ENCODE data around the gene CASP8AP2. TPM values are rescaled to one million over a fixed set of nuclear protein-coding genes. Genes with fewer than 3 reads are reported as not detected.
"Not testable (repeated sequence)": the region's sequence is repeated elsewhere in the genome, so short reads cannot be mapped to it uniquely, and the experiment has no call there.

CASP8AP2 gene
- total and polyA plus RNA-seq, 9 donors: 10.3 to 17.4 (median 13.9) TPM

- no peak for DNase-seq
- no peaks in the 10 kb centered on the region for H3K9me3 ChIP-seq (replicated peaks; ENCODE audit: control insufficient read depth, low read depth, low read length)
- no peak overlapping the region for H3K27ac ChIP-seq (ENCODE audit: low read length)
- no peaks in the 10 kb centered on the region for H3K27me3 ChIP-seq (ENCODE audit: control insufficient read depth, insufficient read depth, low read length)
- H3K4me1 ChIP-seq (ENCODE audit: control insufficient read depth, insufficient read depth, low read length): peaks cover 4% of the 10 kb centered on the region
- H3K36me3 ChIP-seq (ENCODE audit: control insufficient read depth, insufficient read depth, low read length): peaks cover 14% of the 10 kb centered on the region
- no peak overlapping the region for H3K4me3 ChIP-seq (ENCODE audit: low read length)
- no CpG with 5 or more reads among the region's 2 CpGs for WGBS (ENCODE audit: insufficient coverage)
Measured at GRCh38 chr6:89842228-89842627, 12.5 kb downstream of the CASP8AP2 start.

- peaks cover 12% of the 10 kb centered on the region for H3K36me3 ChIP-seq (ENCODE audit: control insufficient read depth, insufficient read depth, low read length)
- peaks cover 4% of the 10 kb centered on the region for H3K4me1 ChIP-seq (ENCODE audit: control insufficient read depth, insufficient read depth, low read length)
- H3K27me3 ChIP-seq (ENCODE audit: control insufficient read depth, insufficient read depth, low read length): no peaks in the 10 kb centered on the region
- H3K4me3 ChIP-seq (ENCODE audit: low read length): no peak overlapping the region
- H3K9me3 ChIP-seq (replicated peaks; ENCODE audit: control insufficient read depth, low read depth, low read length): no peaks in the 10 kb centered on the region
- peak; percentile 12 for DNase-seq
- H3K27ac ChIP-seq (ENCODE audit: low read length): no peak overlapping the region
- WGBS (ENCODE audit: insufficient coverage): no CpG with 5 or more reads among the region's 3 CpGs
Measured at GRCh38 chr6:89843070-89843469, 13.4 kb downstream of the CASP8AP2 start.

GRCh38 chr6:89847513-89847912 lies 17.8 kb downstream of the CASP8AP2 start:
- not testable (repeated sequence) for DNase-seq; H3K4me1 ChIP-seq (ENCODE audit: control insufficient read depth, insufficient read depth, low read length); H3K36me3 ChIP-seq (ENCODE audit: control insufficient read depth, insufficient read depth, low read length); H3K4me3 ChIP-seq (ENCODE audit: low read length); H3K27ac ChIP-seq (ENCODE audit: low read length); H3K9me3 ChIP-seq (replicated peaks; ENCODE audit: control insufficient read depth, low read depth, low read length); H3K27me3 ChIP-seq (ENCODE audit: control insufficient read depth, insufficient read depth, low read length)
- 100% methylated on average over 2 of the region's 5 CpGs for WGBS (ENCODE audit: insufficient coverage)

GRCh38 chr6:89853068-89853467 lies 23.4 kb downstream of the CASP8AP2 start:
- H3K4me1 ChIP-seq (ENCODE audit: control insufficient read depth, insufficient read depth, low read length): no peaks in the 10 kb centered on the region
- H3K4me3 ChIP-seq (ENCODE audit: low read length): no peak overlapping the region
- no peaks in the 10 kb centered on the region for H3K27me3 ChIP-seq (ENCODE audit: control insufficient read depth, insufficient read depth, low read length)
- no peak for DNase-seq
- H3K36me3 ChIP-seq (ENCODE audit: control insufficient read depth, insufficient read depth, low read length): peaks cover 23% of the 10 kb centered on the region
- WGBS (ENCODE audit: insufficient coverage): no CpG with 5 or more reads among the region's 1 CpG
- no peak overlapping the region for H3K27ac ChIP-seq (ENCODE audit: low read length)
- H3K9me3 ChIP-seq (replicated peaks; ENCODE audit: control insufficient read depth, low read depth, low read length): no peaks in the 10 kb centered on the region

GRCh38 chr6:89858041-89858440 lies 28.4 kb downstream of the CASP8AP2 start:
- H3K27me3 ChIP-seq (ENCODE audit: control insufficient read depth, insufficient read depth, low read length): no peaks in the 10 kb centered on the region
- no peaks in the 10 kb centered on the region for H3K9me3 ChIP-seq (replicated peaks; ENCODE audit: control insufficient read depth, low read depth, low read length)
- no CpG with 5 or more reads among the region's 1 CpG for WGBS (ENCODE audit: insufficient coverage)
- H3K4me1 ChIP-seq (ENCODE audit: control insufficient read depth, insufficient read depth, low read length): no peaks in the 10 kb centered on the region
- peaks cover 38% of the 10 kb centered on the region for H3K36me3 ChIP-seq (ENCODE audit: control insufficient read depth, insufficient read depth, low read length)
- H3K27ac ChIP-seq (ENCODE audit: low read length): no peak overlapping the region
- no peak overlapping the region for H3K4me3 ChIP-seq (ENCODE audit: low read length)
- DNase-seq: no peak

- no peak for DNase-seq
- Histone ChIP-seq H3K4me1 (ENCODE audit: control insufficient read depth, insufficient read depth, low read length) (no peaks in the 10 kb centered on the region), H3K4me3 (ENCODE audit: low read length) (no peak overlapping the region), H3K27me3 (ENCODE audit: control insufficient read depth, insufficient read depth, low read length) (no peaks in the 10 kb centered on the region), H3K36me3 (ENCODE audit: control insufficient read depth, insufficient read depth, low read length) (peaks cover 39% of the 10 kb centered on the region), H3K27ac (ENCODE audit: low read length) (no peak overlapping the region), H3K9me3 (replicated peaks; ENCODE audit: control insufficient read depth, low read depth, low read length) (peaks cover 3% of the 10 kb centered on the region)
- WGBS (ENCODE audit: insufficient coverage): 83% methylated on average over 1 of the region's 4 CpGs
Measured at GRCh38 chr6:89859744-89860143, 30.1 kb downstream of the CASP8AP2 start.

GRCh38 chr6:89862273-89862672 lies 32.6 kb downstream of the CASP8AP2 start:
- peaks cover 44% of the 10 kb centered on the region for H3K36me3 ChIP-seq (ENCODE audit: control insufficient read depth, insufficient read depth, low read length)
- H3K9me3 ChIP-seq (replicated peaks; ENCODE audit: control insufficient read depth, low read depth, low read length): peaks cover 3% of the 10 kb centered on the region
- no peak overlapping the region for H3K27ac ChIP-seq (ENCODE audit: low read length)
- H3K4me1 ChIP-seq (ENCODE audit: control insufficient read depth, insufficient read depth, low read length): no peaks in the 10 kb centered on the region
- no peak for DNase-seq
- no peaks in the 10 kb centered on the region for H3K27me3 ChIP-seq (ENCODE audit: control insufficient read depth, insufficient read depth, low read length)
- H3K4me3 ChIP-seq (ENCODE audit: low read length): no peak overlapping the region
- 100% methylated on average over 3 of the region's 5 CpGs for WGBS (ENCODE audit: insufficient coverage)

- H3K36me3 ChIP-seq (ENCODE audit: control insufficient read depth, insufficient read depth, low read length): peaks cover 44% of the 10 kb centered on the region
- no CpG with 5 or more reads among the region's 2 CpGs for WGBS (ENCODE audit: insufficient coverage)
- no peak for DNase-seq
- no peak overlapping the region for H3K27ac ChIP-seq (ENCODE audit: low read length)
- H3K27me3 ChIP-seq (ENCODE audit: control insufficient read depth, insufficient read depth, low read length): no peaks in the 10 kb centered on the region
- H3K4me1 ChIP-seq (ENCODE audit: control insufficient read depth, insufficient read depth, low read length): no peaks in the 10 kb centered on the region
- no peak overlapping the region for H3K4me3 ChIP-seq (ENCODE audit: low read length)
- H3K9me3 ChIP-seq (replicated peaks; ENCODE audit: control insufficient read depth, low read depth, low read length): peaks cover 3% of the 10 kb centered on the region
Measured at GRCh38 chr6:89862698-89863097, 33.0 kb downstream of the CASP8AP2 start.

- Histone ChIP-seq H3K4me3 (ENCODE audit: low read length) (no peak overlapping the region), H3K27ac (ENCODE audit: low read length) (no peak overlapping the region), H3K9me3 (replicated peaks; ENCODE audit: control insufficient read depth, low read depth, low read length) (peaks cover 6% of the 10 kb centered on the region), H3K36me3 (ENCODE audit: control insufficient read depth, insufficient read depth, low read length) (peaks cover 45% of the 10 kb centered on the region), H3K27me3 (ENCODE audit: control insufficient read depth, insufficient read depth, low read length) (no peaks in the 10 kb centered on the region), H3K4me1 (ENCODE audit: control insufficient read depth, insufficient read depth, low read length) (no peaks in the 10 kb centered on the region)
- no peak for DNase-seq
- 100% methylated on average over 1 of the region's 6 CpGs for WGBS (ENCODE audit: insufficient coverage)
Measured at GRCh38 chr6:89866024-89866678, 36.5 kb downstream of the CASP8AP2 start.

GRCh38 chr6:89873721-89874120 lies 44.0 kb downstream of the CASP8AP2 start:
- H3K36me3 ChIP-seq (ENCODE audit: control insufficient read depth, insufficient read depth, low read length): peaks cover 10% of the 10 kb centered on the region
- no peak for DNase-seq
- no peaks in the 10 kb centered on the region for H3K4me1 ChIP-seq (ENCODE audit: control insufficient read depth, insufficient read depth, low read length)
- no peaks in the 10 kb centered on the region for H3K27me3 ChIP-seq (ENCODE audit: control insufficient read depth, insufficient read depth, low read length)
- H3K9me3 ChIP-seq (replicated peaks; ENCODE audit: control insufficient read depth, low read depth, low read length): no peaks in the 10 kb centered on the region
- no peak overlapping the region for H3K4me3 ChIP-seq (ENCODE audit: low read length)
- H3K27ac ChIP-seq (ENCODE audit: low read length): no peak overlapping the region

- no peak overlapping the region for H3K4me3 ChIP-seq (ENCODE audit: low read length)
- H3K27me3 ChIP-seq (ENCODE audit: control insufficient read depth, insufficient read depth, low read length): no peaks in the 10 kb centered on the region
- H3K9me3 ChIP-seq (replicated peaks; ENCODE audit: control insufficient read depth, low read depth, low read length): no peaks in the 10 kb centered on the region
- no peak overlapping the region for H3K27ac ChIP-seq (ENCODE audit: low read length)
- no peaks in the 10 kb centered on the region for H3K4me1 ChIP-seq (ENCODE audit: control insufficient read depth, insufficient read depth, low read length)
- H3K36me3 ChIP-seq (ENCODE audit: control insufficient read depth, insufficient read depth, low read length): peaks cover 7% of the 10 kb centered on the region
- DNase-seq: no peak
- WGBS (ENCODE audit: insufficient coverage): 100% methylated on average over 2 of the region's 3 CpGs
Measured at GRCh38 chr6:89874438-89874837, 44.8 kb downstream of the CASP8AP2 start.
